HG03432 (cell line): ENCODE data around the gene MARCHF2.
A peak's percentile ranks its signal among the peaks of the same experiment; 100 is the strongest.

Experiments used
- ATAC-seq: cut with Tn5 transposase; IDR thresholded peaks from one replicate; pipeline ENCODE4 v1.9.1; 2021; ENCODE audit warnings: mild to moderate bottlenecking, moderate library complexity; ENCODE audit not compliant: unreplicated experiment

The MARCHF2 gene

DNA sequence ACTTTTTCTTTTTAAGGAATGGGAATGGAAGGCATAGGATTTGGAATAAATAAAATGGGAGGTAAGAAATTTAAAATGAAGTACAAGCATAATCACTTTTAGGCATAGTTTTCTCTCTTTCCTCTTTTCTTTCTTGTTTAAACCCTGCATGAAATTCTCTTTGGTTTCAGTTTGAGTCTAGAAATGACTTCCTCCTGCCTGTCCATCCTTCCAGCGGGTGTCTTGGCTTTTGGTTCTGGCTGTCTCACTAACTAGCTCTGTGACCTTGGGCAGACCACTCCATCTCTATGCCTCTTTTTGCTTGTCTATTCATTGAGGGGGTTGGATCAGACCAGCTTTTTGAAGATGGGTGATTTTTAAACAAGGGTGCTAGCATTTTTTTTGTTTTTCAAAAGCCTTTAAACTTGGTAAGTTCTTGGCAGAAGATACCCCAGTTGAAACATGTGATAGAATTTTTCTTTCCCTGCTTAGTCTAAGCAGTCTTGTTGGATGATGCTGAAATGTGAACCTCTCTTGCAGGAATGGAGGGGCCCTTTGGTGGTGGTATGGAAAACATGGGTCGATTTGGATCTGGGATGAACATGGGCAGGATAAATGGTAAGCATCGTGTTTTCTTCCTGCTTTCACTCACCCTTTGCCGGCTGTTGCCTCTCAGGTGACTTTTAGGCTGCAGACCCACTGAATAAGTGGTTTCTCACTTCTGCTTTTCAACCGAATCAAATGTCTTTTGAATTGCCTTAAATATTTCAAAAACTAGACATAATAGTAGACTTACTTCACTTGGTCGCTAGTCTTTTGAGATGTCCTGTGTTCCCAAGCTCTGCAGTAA is 60.8 kb downstream of the MARCHF2 start:
- peak; percentile 58 for ATAC-seq

DNA sequence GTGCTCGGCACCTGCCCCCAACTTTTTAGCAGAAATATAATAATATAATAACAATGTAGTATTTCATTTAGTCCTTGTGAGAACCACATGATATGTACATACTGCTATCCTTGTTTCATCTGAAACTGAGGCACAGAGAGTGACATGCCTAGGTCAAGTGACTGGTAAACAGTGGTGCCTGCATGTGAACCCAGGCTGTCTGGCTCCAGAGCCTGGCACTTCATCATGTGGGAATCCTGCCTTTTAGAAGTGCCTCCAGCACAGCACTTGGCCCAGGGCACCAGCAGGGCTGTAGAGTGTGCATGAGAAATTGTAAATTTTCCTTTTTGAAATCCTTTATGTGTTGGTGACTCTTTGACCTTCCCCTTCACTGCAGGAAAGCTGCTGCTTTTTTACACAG is 61.9 kb downstream of the MARCHF2 start:
- no peak for ATAC-seq

DNA sequence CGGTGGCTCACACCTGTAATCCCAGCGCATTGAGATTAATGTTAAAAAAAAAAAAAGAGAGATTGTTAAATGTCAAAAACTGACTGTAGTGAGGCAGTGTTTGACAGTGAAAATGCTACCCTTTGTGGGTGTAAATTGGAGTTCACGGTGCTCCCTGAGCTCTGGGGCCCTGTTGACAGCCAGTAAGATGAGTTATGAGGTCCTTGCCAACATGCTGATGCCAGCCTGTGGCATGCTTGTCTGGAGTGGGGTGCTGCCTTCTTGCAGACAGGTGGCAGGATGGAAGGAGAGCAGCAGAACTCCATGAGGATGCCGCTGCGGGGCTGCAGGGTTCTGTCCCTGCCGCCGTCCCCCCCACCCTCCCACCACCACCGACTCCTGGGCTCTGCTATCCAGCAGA is 63.4 kb downstream of the MARCHF2 start:
- no peak for ATAC-seq

DNA sequence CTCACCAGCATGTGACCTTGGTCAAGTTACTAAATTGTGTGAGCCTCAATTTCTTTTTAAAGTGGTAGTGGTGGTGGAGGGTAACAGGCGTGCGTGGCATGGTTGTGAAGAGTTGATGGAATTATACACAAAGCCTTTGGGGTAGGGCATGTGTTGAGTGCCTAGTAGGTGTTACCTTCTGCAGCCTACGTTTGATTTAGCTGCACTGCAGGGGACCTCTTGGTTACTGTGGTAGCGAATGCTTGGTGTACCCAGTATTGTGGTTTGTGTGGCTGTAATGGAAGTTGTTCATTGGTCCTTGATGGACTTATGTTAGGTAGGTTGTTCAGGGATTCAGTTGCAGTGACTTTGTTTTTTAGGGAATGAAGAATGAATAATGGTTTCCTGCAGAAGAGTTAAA is 64.8 kb downstream of the MARCHF2 start:
- no peak for ATAC-seq

DNA sequence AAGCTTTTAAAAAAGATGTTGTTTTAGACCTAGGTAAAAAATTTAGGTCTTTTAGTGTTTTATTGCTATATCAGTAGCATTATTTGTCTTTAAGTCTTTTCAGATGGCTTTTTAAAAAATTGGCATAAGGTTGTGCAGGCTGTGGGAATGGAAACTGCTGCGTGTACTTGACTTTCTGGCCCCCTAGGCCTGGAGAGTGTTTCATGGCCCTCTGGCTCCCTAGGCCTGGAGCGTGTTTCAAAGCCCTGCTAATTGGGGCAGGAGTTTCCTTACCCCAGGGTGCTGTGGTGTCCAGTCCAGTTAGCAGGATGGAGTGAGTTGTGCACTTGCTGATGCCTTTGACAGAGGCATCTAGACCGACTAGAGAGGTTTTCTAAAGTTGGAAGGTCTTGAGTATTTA is 65.5 kb downstream of the MARCHF2 start:
- ATAC-seq = no peak

DNA sequence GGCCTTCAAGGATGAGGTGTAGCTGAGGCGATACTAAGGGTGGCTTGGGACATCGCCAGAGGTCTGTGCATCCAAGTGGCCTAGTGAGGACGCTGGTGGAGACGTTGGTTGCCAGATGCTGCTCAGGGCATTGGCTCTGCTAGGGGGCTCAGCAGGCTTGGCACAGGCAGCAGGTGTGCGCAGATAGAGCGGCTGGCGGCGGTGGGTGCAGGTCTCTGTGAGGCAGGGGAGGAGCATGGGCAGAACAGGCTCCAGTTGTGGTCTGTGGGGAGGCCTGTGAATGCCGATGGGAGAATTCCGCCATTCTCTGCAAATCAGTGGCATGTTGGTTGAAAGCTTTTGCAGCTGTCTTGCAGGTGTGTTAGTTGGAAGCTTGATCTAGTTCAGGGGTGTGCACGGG is 68.1 kb downstream of the MARCHF2 start:
- ATAC-seq = no peak

DNA sequence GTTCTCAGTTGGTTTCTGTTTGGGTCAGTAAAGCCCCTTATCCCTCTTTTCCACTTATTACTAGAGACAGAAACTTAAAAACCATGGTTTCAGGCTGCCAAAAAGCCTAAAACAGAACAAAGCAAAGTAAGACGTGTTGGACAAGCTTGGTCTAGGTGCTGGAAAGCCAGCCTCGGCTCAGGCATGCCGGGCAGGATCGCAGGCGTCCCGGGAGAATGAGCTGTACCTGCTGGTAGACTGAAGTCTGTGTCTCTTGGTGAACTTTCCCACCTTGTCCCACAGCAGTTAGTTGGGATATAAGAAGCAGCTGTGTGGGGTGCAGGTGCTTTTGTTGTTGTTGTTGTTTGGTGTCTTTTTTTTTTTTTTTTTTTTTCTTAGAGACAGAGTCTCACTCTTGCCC is 68.5 kb downstream of the MARCHF2 start:
- no peak for ATAC-seq

DNA sequence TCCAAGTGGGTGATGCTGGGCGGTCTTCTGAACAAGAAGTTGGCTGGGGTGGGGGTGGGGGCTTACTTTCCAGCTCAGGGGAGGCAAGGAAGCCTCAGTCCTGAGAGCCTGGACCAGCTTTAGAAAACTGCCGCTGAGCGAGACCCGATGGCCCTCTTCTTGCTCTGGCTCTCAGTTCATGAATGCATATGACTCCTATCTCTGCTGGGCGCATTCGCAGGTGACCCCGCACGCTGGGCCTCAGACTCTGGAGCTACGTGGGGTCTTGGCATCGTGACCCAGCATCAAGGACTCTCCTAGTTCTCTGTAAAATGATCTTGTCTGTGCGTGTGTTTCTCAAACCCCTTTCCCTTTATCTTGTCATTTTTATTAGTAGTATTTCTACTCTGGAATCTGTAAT is 69.6 kb downstream of the MARCHF2 start:
- no peak for ATAC-seq

DNA sequence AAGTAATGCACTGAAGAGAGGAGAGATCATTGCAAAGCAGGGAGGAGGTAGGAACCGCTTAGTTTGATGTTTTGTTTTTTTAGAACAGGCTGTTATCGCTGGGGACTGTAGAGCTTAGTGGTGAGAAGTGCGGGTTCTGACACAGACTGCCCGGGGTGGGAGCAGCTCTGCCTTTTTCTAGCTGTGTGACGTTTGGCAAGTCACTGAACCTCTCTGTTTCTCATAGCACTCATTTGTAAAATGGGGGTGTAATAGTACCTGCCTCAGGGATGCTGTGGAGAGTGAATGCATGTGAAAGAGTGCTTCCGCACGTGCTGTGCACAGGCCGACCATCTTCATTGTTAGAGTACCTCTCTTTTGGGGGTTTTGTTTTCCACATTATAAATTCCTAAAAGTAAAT is 70.1 kb downstream of the MARCHF2 start:
- no peak for ATAC-seq

DNA sequence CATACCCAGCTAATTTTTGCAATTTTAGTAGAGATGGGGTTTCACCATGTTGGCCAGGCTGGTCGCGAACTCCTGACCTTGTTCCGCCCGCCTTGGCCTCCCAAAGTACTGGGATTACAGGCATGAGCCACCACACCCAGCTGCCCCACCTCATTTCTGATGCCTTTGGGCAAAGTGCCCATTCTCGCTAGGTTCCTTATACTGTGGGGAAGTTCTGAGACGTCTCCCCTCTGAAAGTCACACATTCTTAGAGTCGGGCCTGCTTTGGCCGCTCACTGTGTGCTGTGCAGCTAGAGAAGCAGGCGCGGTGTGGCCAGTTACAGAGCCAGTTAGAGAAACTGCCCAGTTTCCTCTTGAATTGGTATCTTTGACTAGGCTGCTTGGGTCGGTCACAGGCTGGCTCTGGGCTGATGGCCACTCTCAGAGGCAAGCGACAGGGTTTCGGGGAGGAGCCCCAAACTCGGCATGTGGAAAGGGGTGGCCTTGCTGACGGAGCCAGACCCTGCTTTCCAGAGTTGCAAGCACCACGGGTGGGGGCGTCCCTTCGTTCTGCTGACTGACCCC is 71.3 kb downstream of the MARCHF2 start:
- no peak for ATAC-seq

DNA sequence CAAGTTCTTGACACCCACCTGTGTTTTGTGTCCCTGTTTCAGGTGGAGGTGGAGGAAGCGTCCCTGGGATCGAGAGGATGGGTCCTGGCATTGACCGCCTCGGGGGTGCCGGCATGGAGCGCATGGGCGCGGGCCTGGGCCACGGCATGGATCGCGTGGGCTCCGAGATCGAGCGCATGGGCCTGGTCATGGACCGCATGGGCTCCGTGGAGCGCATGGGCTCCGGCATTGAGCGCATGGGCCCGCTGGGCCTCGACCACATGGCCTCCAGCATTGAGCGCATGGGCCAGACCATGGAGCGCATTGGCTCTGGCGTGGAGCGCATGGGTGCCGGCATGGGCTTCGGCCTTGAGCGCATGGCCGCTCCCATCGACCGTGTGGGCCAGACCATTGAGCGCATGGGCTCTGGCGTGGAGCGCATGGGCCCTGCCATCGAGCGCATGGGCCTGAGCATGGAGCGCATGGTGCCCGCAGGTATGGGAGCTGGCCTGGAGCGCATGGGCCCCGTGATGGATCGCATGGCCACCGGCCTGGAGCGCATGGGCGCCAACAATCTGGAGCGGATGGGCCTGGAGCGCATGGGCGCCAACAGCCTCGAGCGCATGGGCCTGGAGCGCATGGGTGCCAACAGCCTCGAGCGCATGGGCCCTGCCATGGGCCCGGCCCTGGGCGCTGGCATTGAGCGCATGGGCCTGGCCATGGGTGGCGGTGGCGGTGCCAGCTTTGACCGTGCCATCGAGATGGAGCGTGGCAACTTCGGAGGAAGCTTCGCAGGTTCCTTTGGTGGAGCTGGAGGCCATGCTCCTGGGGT is 72.7 kb downstream of the MARCHF2 start:
- ATAC-seq = no peak

DNA sequence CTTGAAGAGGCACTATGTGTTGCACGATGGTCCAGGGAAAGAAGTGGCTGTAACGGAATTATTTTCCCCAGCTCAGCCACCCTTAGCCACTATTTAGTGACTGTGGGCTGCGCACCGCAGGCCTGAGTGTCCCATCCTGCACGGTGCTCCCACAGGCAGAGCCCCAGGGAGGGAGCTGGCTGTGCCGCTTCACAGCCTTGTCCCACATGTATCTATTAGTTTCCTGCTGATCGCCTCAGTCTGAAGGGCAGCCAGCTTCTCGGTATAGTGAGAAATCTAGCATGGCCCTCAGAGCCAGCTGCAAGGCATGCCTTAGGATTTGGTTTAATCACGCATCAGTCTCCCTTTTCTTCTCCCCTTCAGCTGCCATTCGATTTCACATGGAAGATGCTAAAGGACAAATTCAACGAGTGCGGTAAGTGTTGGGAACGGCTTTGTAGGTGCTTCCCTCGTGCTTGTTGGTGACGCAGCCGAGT is 73.6 kb downstream of the MARCHF2 start:
- ATAC-seq = no peak

DNA sequence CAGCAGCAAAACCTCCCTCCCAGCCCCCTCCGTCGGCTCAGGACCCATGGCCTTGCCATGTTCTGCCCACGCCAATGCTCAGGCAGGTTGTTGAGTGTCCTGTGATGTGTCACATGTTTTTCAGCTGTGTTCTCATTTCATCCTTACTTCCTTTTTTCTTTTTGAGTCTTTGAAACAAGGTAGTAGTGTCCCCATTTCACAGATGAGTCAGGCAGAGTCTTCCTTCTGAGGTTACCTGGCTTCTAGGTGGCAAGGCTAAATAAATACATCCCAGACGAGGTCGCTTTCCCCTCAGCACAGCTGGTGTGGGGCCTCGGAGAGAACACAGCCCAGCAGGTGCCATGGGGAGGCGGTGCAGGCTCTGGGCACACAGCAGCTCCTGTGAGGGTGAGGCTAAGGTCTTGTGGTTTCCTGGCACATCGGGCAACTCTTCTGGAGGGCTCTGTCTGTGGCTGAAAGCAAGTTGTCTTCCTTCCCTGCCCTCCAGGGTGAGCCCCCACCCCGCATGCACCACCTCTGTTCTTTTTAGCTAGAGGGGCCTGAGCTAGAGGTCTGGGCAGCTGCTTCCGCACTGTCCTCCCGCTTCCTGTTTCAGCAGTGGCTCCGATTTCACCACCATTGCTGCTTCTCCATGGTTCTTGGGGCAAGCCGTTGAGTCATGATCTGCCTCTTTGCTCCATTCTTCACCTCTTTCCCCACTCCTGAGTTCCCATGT is 74.2 kb downstream of the MARCHF2 start:
- ATAC-seq = peak; percentile 58

DNA sequence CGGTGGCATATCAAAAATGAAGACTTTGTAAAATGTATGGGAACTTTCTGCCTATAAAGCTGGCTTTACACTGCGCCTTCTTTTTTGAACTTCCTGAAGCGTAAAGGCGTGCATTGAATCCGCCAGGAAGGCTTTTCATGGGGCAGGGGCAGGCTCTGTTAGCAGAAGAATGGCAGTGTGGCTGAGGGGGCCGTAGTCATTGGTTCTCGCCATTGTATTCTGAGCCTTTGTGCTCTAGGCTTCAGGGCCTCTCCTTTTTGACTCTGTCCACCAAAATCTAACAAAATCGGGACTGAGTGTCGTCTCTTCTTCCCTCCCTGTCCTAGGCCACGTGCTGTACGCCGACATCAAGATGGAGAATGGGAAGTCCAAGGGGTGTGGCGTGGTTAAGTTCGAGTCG is 75.3 kb downstream of the MARCHF2 start:
- no peak for ATAC-seq
